Right renal cortex interstitium (tissue), 3 donors: Measurements from ENCODE around the gene ADARB2. TPM values are rescaled to one million over a fixed set of nuclear protein-coding genes. Genes with fewer than 3 reads are reported as not detected.

Experiments
- DNase-seq, 3 donors: peaks; one replicate each; pipeline ENCODE4 v3.0.0-alpha.2; 2013; ENCODE audit warnings: low read depth in 3 of 3, low spot score in 2 of 3
- polyA plus RNA-seq, 3 donors: library from polyadenylated mRNA; unstranded; fragments of 120-200 nt; gene quantifications; one replicate each; pipeline ENCODE4 v1.2.1, GENCODE V29; 2013; ENCODE audit not compliant: insufficient read length in 3 of 3

The ADARB2 gene
- polyA plus RNA-seq, 3 donors: 0.87 to 1.4 (median 1.4) TPM

DNA sequence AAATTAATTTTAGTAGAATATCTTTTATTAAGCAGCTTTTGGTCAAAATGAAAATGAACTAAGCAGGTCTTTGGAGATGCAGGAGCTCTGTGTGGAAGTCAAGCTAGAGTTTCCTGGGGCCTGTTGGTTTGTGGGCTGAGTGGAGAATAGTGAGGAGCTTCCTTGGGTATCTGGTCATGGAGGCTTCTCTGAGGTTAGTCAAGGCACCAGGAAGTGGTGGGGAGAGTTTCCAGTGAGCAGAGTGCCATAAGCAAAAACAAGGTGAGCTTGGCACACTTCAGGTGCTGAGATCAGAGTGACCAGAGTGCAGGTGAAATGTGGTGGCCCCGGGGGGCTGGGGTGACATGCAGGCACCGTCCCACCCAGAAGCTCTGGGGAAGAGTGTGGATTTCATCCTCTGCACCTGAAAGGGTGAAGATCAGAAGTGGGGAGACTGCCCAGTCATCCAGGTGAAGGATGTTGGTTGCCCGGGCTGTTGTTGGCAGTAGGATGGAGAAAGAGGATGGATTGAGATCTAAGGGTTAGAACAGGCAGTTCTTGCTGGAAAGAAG lies 603.8 kb downstream of the ADARB2 start:
- DNase-seq: no peak

DNA sequence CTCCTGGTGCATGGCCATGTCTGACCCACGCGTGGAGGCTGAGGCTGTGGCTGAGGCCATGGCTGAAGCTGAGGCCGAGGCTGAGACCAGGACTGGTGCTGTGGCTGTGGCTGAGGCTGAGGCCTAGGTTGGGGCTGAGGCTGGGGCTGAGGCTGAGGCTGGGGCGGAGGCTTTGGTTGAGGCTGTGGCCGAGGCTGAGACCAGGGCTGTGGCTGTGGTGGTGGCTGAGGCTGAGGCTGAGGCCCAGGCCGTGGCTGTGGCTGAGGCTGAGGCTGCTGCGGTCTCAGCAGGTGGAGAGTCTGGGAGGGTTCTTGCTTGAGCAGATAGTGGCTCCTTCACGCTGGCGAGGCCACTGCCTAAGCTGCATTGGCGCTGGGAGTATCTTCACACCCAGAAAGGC lies 604.7 kb downstream of the ADARB2 start:
- DNase-seq: no peak

DNA sequence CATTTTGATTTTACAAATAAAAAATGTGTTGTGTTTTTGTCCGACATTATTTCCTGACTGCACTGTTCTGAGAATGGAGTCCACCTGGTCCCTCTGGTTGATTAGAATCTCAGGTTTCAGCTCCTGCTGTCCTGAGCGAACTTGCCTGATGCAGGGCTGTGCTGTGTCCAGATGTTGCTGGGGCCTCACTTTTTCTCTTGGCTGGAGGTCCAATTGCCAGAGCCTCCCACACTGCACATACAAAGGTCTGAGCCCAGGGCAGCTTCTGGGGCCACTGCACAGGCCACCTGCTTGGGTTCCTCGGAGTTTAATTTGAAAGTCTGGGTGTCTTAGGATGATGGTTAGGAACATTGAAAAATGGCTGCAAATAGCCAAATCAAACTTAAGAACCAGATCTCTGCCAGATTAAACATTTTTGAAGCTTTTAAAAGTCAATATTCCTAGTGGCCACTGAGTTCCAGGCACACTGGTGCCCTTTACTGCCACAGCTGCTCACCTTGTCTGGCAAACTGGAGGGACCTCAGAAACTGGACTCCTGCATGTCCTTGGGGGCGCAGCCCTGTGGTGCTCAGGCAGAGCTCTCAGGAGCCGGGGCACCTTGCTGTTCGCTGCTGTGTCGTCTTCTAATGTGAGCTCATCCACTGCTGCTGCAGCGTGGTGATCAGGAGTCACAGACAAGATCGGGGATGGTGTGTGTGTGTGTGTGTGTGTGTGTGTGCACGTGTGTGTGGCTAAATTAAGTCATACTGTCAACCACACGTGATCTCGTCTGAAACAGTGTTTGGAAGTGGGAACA lies 606.1 kb downstream of the ADARB2 start:
- no peak for DNase-seq

DNA sequence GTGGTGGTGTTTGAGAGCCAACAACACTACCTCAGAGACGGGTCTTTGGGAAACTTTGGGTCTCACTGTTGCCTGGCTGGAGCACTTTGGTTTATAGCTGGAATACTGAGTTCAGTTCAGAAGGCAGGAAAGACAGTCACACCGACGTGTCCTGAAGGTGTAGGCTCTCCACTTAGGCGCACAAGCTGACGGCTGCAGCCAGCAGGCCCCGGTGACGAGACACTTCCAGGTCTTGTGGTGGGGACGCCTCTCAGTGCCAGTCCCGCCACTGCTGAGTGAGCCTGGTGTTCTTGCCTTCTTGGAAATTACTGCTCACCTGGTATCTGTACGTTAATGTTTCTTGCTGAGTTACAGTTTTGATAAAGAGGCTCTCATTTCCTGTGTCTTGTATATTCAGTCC lies 607.1 kb downstream of the ADARB2 start:
- no peak for DNase-seq

DNA sequence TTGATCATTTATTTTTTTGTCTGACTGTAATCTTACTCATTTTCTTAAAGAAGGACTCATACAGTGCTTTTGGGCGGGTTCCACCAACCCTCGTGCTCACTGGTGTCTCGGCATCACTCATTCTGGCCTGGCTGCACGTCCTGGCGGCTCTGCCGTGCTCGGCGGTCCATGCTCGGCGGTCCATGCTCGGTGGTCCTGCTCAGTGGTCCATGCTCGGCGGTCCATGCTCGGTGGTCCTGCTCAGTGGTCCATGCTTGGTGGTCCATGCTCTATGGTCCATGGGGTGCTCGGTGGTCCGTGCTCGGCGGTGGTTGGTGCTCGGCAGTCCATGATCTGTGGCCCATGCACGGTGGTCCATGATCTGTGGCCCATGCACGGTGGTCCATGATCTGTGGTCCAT lies 608.7 kb downstream of the ADARB2 start:
- DNase-seq: no peak

DNA sequence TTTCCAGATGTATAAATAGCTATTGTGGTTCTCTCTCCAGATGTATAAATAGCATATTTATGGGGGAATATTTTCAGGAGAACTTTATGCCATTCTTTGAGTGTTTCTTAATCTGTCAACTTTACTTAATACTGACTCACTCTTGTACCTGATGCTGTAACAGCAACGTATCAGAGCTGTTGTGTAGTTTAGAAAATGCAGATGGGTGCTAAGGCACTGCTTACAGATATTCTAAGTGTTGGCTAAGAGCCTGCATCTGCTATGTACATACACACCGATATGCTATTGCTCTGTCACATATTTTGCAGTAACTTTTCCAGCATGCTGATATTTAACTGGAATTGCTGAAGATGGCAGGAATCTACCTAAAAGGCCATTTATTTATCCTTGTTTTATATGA lies 609.2 kb downstream of the ADARB2 start:
- DNase-seq: no peak

DNA sequence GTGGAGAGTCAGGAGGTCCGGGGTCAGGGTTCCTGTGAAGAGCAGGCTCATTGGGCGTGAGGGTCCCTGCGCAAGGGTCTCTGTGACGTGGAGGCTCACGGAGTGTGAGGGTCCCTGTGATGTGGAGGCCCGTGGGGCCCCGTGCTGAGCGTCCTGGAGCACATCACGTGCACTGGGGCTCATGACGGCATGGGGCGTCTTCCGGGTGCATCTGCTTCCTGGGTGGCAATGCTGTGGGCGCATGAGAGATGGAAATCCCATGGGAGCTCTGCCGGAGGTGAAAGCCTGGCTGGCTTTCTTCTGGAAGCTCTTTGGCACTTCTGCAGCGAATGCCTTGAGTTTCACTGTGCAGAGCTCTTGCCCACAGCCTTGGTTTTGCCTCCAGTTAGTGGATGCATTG lies 609.7 kb downstream of the ADARB2 start:
- no peak for DNase-seq
